Measurements from ENCODE around the gene CACYBP.
A peak's percentile ranks its signal among the peaks of the same experiment; 100 is the strongest.
"Not testable (repeated sequence)": the region's sequence is repeated elsewhere in the genome, so short reads cannot be mapped to it uniquely, and the experiment has no call there.

CACYBP gene

DNA sequence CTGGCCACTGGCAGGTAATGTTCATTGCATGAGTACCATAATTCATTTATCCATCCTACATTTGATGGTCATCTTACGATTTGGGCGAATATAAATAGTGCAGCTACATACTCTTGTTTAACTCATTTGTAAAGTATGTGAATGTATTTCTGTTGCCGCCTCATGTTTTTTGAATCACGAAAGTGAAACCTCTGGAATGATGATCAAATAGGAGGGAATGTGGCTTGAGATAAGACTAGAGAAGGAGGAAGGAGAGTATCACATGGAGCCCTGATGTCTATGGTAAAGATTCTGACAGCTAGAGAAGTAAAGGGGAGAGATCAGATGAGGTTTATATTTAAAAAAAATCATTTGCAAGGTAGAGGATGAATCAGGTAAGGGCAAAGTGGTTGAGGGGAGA, 15.5 kb downstream of the CACYBP start:
- no peak overlapping the region for H3K4me3 ChIP-seq (ENCODE audit: low read depth, low read length)
- H3K9me3 ChIP-seq (ENCODE audit: control insufficient read depth, insufficient read depth, low read length), result no peaks in the 10 kb centered on the region
- no peak overlapping the region for H3K27ac ChIP-seq (ENCODE audit: low read depth, low read length)
- no peaks in the 10 kb centered on the region for H3K27me3 ChIP-seq (ENCODE audit: control insufficient read depth, insufficient read depth, low read length)
- H3K9ac ChIP-seq (ENCODE audit: low read depth, low read length), result no peak overlapping the region
- peaks cover 79% of the 10 kb centered on the region for H3K36me3 ChIP-seq (ENCODE audit: control insufficient read depth, insufficient read depth, low read length)
- no peaks in the 10 kb centered on the region for H3K4me1 ChIP-seq (ENCODE audit: control insufficient read depth, insufficient read depth, low read length)

DNA sequence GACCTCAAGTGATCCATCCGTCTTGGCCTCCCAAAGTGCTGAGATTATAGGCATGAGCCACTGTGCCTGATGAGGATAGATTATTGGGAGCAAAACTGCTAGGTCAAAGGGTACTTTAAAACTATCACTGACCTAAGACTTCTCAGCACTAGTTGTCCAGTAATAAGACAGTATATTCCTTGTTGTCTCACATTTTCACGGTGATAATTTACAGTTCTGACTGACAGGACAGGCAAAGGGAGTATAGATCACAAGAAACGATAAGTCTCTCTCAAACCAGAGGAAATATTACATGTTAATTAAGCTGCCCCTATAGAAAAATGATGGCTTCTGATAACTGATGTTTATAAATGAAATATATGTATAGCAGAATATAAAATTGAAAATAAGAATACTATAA, 19.8 kb downstream of the CACYBP start:
- Histone ChIP-seq H3K27me3 (ENCODE audit: control insufficient read depth, insufficient read depth, low read length) (no peaks in the 10 kb centered on the region), H3K4me1 (ENCODE audit: control insufficient read depth, insufficient read depth, low read length) (no peaks in the 10 kb centered on the region), H3K9me3 (ENCODE audit: control insufficient read depth, insufficient read depth, low read length) (no peaks in the 10 kb centered on the region), H3K27ac (ENCODE audit: low read depth, low read length) (no peak overlapping the region), H3K4me3 (ENCODE audit: low read depth, low read length) (no peak overlapping the region), H3K36me3 (ENCODE audit: control insufficient read depth, insufficient read depth, low read length) (peaks cover 36% of the 10 kb centered on the region), H3K9ac (ENCODE audit: low read depth, low read length) (no peak overlapping the region)

DNA sequence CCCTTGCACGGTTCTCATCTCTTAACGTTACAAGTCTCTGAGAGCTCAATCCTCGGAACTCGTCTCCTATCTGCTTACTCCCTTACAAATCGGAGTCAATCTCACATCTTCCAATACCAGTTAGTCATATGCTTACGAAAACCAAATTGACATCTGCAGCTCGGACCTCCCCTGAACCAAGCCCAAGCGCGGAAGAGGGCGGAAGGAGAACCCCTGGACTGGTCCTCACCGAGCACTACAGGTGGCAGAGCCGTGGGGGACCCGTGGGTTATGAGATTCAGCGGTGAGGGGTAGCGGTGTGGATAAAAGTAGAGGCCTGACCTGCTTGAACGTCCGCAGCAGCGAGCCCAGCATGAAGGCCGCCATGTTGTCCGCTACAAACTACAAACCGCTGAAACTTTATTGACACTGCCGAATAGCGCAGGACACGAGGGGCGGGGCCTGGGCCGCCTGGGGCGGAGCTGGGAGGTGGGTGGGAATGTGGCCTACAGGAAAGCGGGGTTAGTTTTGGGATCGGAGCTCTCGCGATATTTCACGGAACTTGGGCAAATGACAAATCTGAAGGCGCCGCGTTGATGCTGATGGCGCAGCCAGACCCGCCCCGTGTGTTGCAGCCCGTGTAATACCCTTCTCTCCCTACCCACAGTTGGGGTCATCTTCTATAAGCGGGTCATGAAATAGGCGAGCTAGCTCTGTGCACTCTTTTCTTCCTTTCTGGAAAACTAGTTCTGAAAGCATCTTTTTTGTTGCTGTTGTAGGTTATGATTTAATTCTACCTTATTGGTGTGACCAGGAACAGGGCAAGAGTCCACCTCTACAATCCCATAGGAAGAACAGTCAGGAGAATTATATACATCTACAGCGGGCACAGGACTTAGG, 23.5 kb downstream of the CACYBP start, which contains the start of gene MRPS14:
Gene MRPS14 (minus strand): TSS at position 383 of the 879 bp plus-strand sequence. CDS start 17 bp downstream, at position 366.
- Histone ChIP-seq H3K27me3 (ENCODE audit: control insufficient read depth, insufficient read depth, low read length) (no peaks in the 10 kb centered on the region), H3K9ac (ENCODE audit: low read depth, low read length) (peak within 1 kb of the TSS; percentile 73), H3K36me3 (ENCODE audit: control insufficient read depth, insufficient read depth, low read length) (peaks cover 3% of the 10 kb centered on the region), H3K4me3 (ENCODE audit: low read depth, low read length) (peak within 1 kb of the TSS; percentile 91), H3K4me1 (ENCODE audit: control insufficient read depth, insufficient read depth, low read length) (no peaks in the 10 kb centered on the region), H3K9me3 (ENCODE audit: control insufficient read depth, insufficient read depth, low read length) (no peaks in the 10 kb centered on the region), H3K27ac (ENCODE audit: low read depth, low read length) (peak within 1 kb of the TSS; percentile 73)

DNA sequence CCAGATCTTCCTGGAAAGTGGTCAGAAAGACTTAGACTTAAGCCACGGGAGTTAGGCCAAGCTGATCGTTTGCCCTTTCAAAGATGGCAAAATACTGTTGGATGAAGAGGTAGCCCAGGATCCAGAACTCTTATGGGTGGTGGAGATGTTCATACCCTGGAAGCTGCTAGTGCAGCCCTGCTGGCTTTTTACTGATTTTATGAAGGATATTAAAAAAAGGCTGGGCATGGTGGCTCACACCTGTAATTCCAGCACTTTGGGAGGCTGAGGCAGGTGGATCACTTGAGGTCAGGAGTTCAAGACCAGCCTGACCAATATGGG, 24.1 kb downstream of the CACYBP start:
- H3K27me3 ChIP-seq (ENCODE audit: control insufficient read depth, insufficient read depth, low read length); H3K4me1 ChIP-seq (ENCODE audit: control insufficient read depth, insufficient read depth, low read length); H3K36me3 ChIP-seq (ENCODE audit: control insufficient read depth, insufficient read depth, low read length); H3K9me3 ChIP-seq (ENCODE audit: control insufficient read depth, insufficient read depth, low read length): not testable (repeated sequence)
- Histone ChIP-seq H3K9ac (ENCODE audit: low read depth, low read length) (peak overlapping the region; percentile 65), H3K4me3 (ENCODE audit: low read depth, low read length) (peak overlapping the region; percentile 91), H3K27ac (ENCODE audit: low read depth, low read length) (peak overlapping the region; percentile 73)

DNA sequence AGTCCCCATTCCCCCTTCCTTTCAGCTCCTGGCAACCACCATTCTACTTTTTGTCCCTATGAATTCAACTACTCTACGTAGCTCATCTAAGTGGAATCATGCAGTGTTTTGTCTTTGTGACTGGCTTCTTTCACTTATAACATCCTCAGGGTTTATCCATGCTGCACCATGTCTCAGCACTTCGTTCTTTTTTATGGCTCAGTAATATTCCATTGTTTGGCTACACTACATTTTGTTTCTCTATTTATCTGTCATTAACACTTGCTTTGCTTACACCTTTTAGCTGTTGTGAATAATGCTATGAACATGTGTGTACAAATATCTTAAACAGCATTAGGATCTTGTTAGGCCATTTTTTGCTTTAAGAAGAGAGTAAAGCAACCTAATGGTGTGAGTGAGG, 25.0 kb downstream of the CACYBP start:
- no peaks in the 10 kb centered on the region for H3K9me3 ChIP-seq (ENCODE audit: control insufficient read depth, insufficient read depth, low read length)
- H3K4me1 ChIP-seq (ENCODE audit: control insufficient read depth, insufficient read depth, low read length), result no peaks in the 10 kb centered on the region; the same call in 1 of the 2 replicates
- H3K9ac ChIP-seq (ENCODE audit: low read depth, low read length), result no peak overlapping the region
- no peaks in the 10 kb centered on the region for H3K36me3 ChIP-seq (ENCODE audit: control insufficient read depth, insufficient read depth, low read length)
- no peak overlapping the region for H3K4me3 ChIP-seq (ENCODE audit: low read depth, low read length)
- no peak overlapping the region for H3K27ac ChIP-seq (ENCODE audit: low read depth, low read length)
- no peaks in the 10 kb centered on the region for H3K27me3 ChIP-seq (ENCODE audit: control insufficient read depth, insufficient read depth, low read length)

DNA sequence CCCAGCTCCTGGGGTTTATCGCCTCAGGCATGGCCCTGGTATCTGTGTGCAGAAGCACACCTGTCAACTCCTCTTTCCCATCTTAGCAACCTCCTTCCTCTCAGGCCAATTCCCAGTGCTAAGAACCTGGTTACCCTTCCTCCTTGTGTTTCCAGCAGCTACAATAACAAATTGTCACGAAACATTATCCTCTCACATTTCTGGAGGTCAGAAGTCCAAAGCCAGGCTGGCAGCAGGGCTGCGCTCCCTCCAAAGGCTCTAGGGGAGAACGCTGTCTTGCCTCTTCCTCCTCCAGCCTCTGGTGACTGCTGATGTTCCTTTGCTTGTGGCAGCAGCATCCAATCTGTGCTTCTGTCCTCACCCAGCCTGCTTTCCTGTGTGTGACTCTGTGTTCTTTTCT, 34.2 kb downstream of the CACYBP start:
- Histone ChIP-seq H3K27ac (ENCODE audit: low read depth, low read length) (no peak overlapping the region), H3K9me3 (ENCODE audit: control insufficient read depth, insufficient read depth, low read length) (no peaks in the 10 kb centered on the region), H3K4me1 (ENCODE audit: control insufficient read depth, insufficient read depth, low read length) (peaks cover 15% of the 10 kb centered on the region), H3K4me3 (ENCODE audit: low read depth, low read length) (no peak overlapping the region), H3K9ac (ENCODE audit: low read depth, low read length) (no peak overlapping the region), H3K36me3 (ENCODE audit: control insufficient read depth, insufficient read depth, low read length) (no peaks in the 10 kb centered on the region), H3K27me3 (ENCODE audit: control insufficient read depth, insufficient read depth, low read length) (no peaks in the 10 kb centered on the region)

DNA sequence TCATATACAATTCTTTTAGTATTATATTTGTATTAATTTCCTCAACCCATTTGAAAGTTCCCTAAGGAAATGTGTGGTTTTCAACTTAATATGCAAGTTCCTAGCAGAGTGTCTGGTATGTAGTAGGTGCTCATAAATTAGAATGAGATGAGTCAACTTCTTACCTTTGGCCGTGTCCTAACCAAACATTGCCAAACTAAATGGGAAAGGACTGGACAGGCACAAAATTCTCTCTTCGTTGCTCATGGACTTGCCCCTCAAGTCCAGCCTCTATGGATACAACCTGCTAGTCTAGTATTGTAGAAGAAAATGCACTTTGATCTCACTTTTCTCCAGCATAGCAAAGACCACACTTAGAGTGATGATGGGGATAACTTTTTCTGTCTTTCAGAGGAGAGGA, 35.0 kb downstream of the CACYBP start:
- H3K36me3 ChIP-seq (ENCODE audit: control insufficient read depth, insufficient read depth, low read length), result no peaks in the 10 kb centered on the region

DNA sequence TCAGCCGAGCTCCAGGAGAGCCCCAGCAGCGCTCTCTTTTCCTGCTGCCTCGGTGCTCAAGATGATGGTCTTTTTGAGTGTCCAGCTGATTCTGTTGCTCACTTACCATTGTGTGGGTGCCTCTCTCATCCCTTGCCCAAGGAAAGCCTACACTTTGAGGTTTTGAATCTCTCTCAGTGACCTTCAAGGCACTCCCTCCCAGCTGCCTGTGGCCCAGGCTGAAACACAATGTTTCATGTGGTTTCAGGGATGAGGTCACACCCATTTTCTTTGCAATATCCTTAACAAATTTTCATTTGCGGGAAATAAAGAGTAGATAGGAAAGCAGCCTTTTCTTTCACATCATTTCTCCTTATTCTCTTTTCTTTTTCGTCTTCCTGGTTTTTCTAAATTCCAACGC, 36.1 kb downstream of the CACYBP start:
- no peaks in the 10 kb centered on the region for H3K27me3 ChIP-seq (ENCODE audit: control insufficient read depth, insufficient read depth, low read length)
- no peak overlapping the region for H3K9ac ChIP-seq (ENCODE audit: low read depth, low read length)
- H3K4me3 ChIP-seq (ENCODE audit: low read depth, low read length), result no peak overlapping the region
- H3K9me3 ChIP-seq (ENCODE audit: control insufficient read depth, insufficient read depth, low read length), result no peaks in the 10 kb centered on the region
- H3K4me1 ChIP-seq (ENCODE audit: control insufficient read depth, insufficient read depth, low read length), result peaks cover 15% of the 10 kb centered on the region
- H3K36me3 ChIP-seq (ENCODE audit: control insufficient read depth, insufficient read depth, low read length), result no peaks in the 10 kb centered on the region
- H3K27ac ChIP-seq (ENCODE audit: low read depth, low read length), result no peak overlapping the region

More for the DNA sequence above, 35.0 kb downstream of the CACYBP start:
- no peak overlapping the region for H3K9ac ChIP-seq (ENCODE audit: low read depth, low read length)
- no peaks in the 10 kb centered on the region for H3K27me3 ChIP-seq (ENCODE audit: control insufficient read depth, insufficient read depth, low read length)
- no peak overlapping the region for H3K27ac ChIP-seq (ENCODE audit: low read depth, low read length)
- H3K4me3 ChIP-seq (ENCODE audit: low read depth, low read length), result no peak overlapping the region
- no peaks in the 10 kb centered on the region for H3K9me3 ChIP-seq (ENCODE audit: control insufficient read depth, insufficient read depth, low read length)
- H3K4me1 ChIP-seq (ENCODE audit: control insufficient read depth, insufficient read depth, low read length), result peaks cover 15% of the 10 kb centered on the region

DNA sequence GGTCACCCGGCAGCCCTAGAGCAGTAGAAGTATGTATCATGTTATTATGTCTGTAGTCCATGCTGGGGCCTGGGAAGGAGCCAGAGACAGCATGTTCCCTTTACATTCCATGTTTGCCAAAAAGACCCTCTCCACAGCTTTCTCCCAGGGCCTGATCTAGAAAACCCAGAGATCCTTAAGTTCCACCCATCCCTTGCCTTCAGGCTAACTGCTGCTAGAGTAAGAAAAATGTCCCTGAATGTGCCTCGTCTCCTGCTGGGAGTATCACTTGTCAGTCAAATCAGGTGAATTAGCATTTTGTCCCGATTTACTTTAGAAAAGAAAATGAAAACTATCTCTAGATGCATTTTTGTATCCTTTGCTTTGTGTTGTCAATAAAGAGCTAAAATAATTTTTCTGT, 36.7 kb downstream of the CACYBP start:
- no peak overlapping the region for H3K27ac ChIP-seq (ENCODE audit: low read depth, low read length)
- no peaks in the 10 kb centered on the region for H3K27me3 ChIP-seq (ENCODE audit: control insufficient read depth, insufficient read depth, low read length)
- H3K9me3 ChIP-seq (ENCODE audit: control insufficient read depth, insufficient read depth, low read length), result no peaks in the 10 kb centered on the region
- no peak overlapping the region for H3K9ac ChIP-seq (ENCODE audit: low read depth, low read length)
- H3K4me1 ChIP-seq (ENCODE audit: control insufficient read depth, insufficient read depth, low read length), result peaks cover 15% of the 10 kb centered on the region
- H3K36me3 ChIP-seq (ENCODE audit: control insufficient read depth, insufficient read depth, low read length), result no peaks in the 10 kb centered on the region
- no peak overlapping the region for H3K4me3 ChIP-seq (ENCODE audit: low read depth, low read length)

DNA sequence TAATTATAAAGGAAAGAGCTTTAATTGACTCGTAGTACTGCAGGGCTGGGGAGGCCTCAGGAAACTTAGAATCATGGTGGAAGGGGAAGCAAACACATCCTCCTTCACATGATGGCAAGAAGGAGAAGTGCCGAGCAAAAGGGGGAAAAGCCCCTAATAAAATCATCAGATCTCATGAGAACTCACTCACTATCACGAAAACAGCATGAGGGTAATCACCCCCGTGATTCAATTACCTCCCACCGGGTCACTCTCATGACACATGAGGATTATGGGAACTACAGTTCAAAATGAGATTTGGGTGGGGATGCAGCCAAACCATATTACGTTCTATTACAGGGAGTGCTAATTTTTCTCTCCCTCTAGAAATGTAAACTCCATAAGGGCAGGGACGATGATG, 37.7 kb downstream of the CACYBP start:
- Histone ChIP-seq H3K4me1 (ENCODE audit: control insufficient read depth, insufficient read depth, low read length) (peaks cover 15% of the 10 kb centered on the region), H3K9me3 (ENCODE audit: control insufficient read depth, insufficient read depth, low read length) (no peaks in the 10 kb centered on the region), H3K36me3 (ENCODE audit: control insufficient read depth, insufficient read depth, low read length) (no peaks in the 10 kb centered on the region), H3K9ac (ENCODE audit: low read depth, low read length) (no peak overlapping the region), H3K27ac (ENCODE audit: low read depth, low read length) (no peak overlapping the region), H3K4me3 (ENCODE audit: low read depth, low read length) (no peak overlapping the region), H3K27me3 (ENCODE audit: control insufficient read depth, insufficient read depth, low read length) (no peaks in the 10 kb centered on the region)

DNA sequence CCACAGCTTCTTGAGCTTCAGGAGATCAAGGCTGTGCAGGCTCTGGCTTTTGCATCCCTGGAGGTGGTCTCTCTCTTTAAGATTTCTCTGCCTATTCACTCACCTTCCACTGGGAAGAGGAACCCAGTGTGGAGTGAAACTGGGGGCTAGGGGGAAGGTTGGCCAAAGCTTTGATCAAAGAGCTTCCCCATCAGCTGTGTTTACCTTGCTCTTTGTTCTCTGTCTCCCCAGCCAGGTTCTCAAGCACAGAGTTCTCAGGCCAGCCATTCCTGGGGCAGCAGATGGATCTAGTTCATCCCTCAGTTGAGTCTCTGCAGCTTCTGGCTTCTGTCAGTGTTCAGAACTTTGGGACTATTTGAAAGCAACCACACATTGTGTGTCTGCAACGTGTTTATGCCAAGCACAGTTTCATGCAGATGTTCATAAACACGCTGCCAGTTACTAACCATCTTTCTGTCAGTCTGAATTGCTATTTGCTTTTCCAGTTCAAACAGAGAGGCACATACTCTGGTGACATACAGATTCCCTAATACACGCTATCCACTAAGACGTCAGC, 40.7 kb downstream of the CACYBP start:
- Histone ChIP-seq H3K4me3 (ENCODE audit: low read depth, low read length) (no peak overlapping the region), H3K9ac (ENCODE audit: low read depth, low read length) (no peak overlapping the region), H3K27me3 (ENCODE audit: control insufficient read depth, insufficient read depth, low read length) (no peaks in the 10 kb centered on the region), H3K27ac (ENCODE audit: low read depth, low read length) (no peak overlapping the region), H3K9me3 (ENCODE audit: control insufficient read depth, insufficient read depth, low read length) (no peaks in the 10 kb centered on the region), H3K4me1 (ENCODE audit: control insufficient read depth, insufficient read depth, low read length) (peaks cover 23% of the 10 kb centered on the region), H3K36me3 (ENCODE audit: control insufficient read depth, insufficient read depth, low read length) (no peaks in the 10 kb centered on the region)

Measured in HUES48 (cell line).